Mesendoderm (in vitro differentiated cells): ENCODE measurements around the gene BAIAP2.

Source experiments
- DNase-seq: peaks from one replicate; pipeline ENCODE4 v3.0.0; 2013
- H2AK5ac ChIP-seq: 2 replicates; pipeline ENCODE4 v1.6.1; 2013; ENCODE audit warnings: low read length, inconsistent platforms
- H2BK120ac ChIP-seq: 2 replicates; pipeline ENCODE4 v1.6.1; 2013; ENCODE audit warnings: low read depth, mild to moderate bottlenecking, low read length, moderate library complexity, mixed read lengths
- H2BK15ac ChIP-seq: replicated peaks from 2 replicates; pipeline ENCODE4 v1.6.1; 2013; ENCODE audit warnings: low read depth, mild to moderate bottlenecking, moderate library complexity
- H2BK5ac ChIP-seq: 2 replicates; pipeline ENCODE4 v1.6.1; 2013; ENCODE audit warnings: low read length, inconsistent platforms
- H3K18ac ChIP-seq: 2 replicates; pipeline ENCODE4 v1.6.1; 2013; ENCODE audit warnings: mild to moderate bottlenecking, low read length, mixed read lengths
- H3K23ac ChIP-seq: one replicate; pipeline ENCODE4 v1.6.1; 2013; ENCODE audit warnings: low read length
- H3K27ac ChIP-seq: 2 replicates; pipeline ENCODE4 v1.5.1; 2013; ENCODE audit warnings: low read depth, mild to moderate bottlenecking, inconsistent platforms, low read length, moderate library complexity
- H3K27me3 ChIP-seq: 2 replicates; pipeline ENCODE4 v1.6.1; 2013; ENCODE audit warnings: low read length, control low read depth, mild to moderate bottlenecking, inconsistent platforms; ENCODE audit not compliant: insufficient read depth, poor library complexity
- H3K36me3 ChIP-seq: 2 replicates; pipeline ENCODE4 v1.6.1; 2013; ENCODE audit warnings: low read length, inconsistent platforms; ENCODE audit not compliant: control insufficient read depth, insufficient read depth
- H3K4ac ChIP-seq: one replicate; pipeline ENCODE4 v1.6.1; 2013; ENCODE audit warnings: low read depth, mild to moderate bottlenecking, low read length, moderate library complexity
- H3K4me1 ChIP-seq: 2 replicates; pipeline ENCODE4 v1.6.1; 2013; ENCODE audit warnings: low read depth, low read length, inconsistent platforms; ENCODE audit not compliant: control insufficient read depth
- H3K4me2 ChIP-seq: 2 replicates; pipeline ENCODE4 v1.6.1; 2013; ENCODE audit warnings: low read length
- H3K4me3 ChIP-seq: 2 replicates; pipeline ENCODE4 v1.5.1; 2013; ENCODE audit warnings: mild to moderate bottlenecking, low read length
- H3K56ac ChIP-seq: one replicate; pipeline ENCODE4 v1.6.1; 2013; ENCODE audit warnings: low read length
- H3K79me1 ChIP-seq: 2 replicates; pipeline ENCODE4 v1.6.1; 2013; ENCODE audit warnings: low read length, inconsistent platforms
- H3K79me2 ChIP-seq: 2 replicates; pipeline ENCODE4 v1.6.1; 2013; ENCODE audit warnings: mild to moderate bottlenecking, low read length; ENCODE audit not compliant: control insufficient read depth, insufficient read depth
- H3K9ac ChIP-seq: 2 replicates; pipeline ENCODE4 v1.6.1; 2013; ENCODE audit warnings: low read length, inconsistent platforms
- H4K5ac ChIP-seq: one replicate; pipeline ENCODE4 v1.6.1; 2013; ENCODE audit warnings: low read length
- H4K8ac ChIP-seq: one replicate; pipeline ENCODE4 v1.6.1; 2013; ENCODE audit warnings: low read depth, mild to moderate bottlenecking, control low read depth, low read length, moderate library complexity
- WGBS: extraction: QIAGEN DNeasy Blood & Tissue Kit; methylation state at CpG from one replicate; pipeline ENCODE4 v1.1.7; 2013; ENCODE audit warnings: low lambda C conversion rate, missing lambda C conversion rate; ENCODE audit not compliant: insufficient coverage; ENCODE audit errors: extremely low coverage; 5-methylcytosine and 5-hydroxymethylcytosine counted together

BAIAP2 gene

GRCh38 chr17:81103379-81103778, 68.4 kb downstream of the BAIAP2 start:
- Histone ChIP-seq H3K18ac (no peak overlapping the region), H2AK5ac (no peak overlapping the region), H3K36me3 (no peaks in the 10 kb centered on the region), H3K23ac (no peak overlapping the region), H3K27ac (no peak overlapping the region), H3K56ac (no peak overlapping the region), H2BK15ac (no peak overlapping the region), H4K8ac (no peak overlapping the region), H3K4ac (no peak overlapping the region), H3K4me1 (no peaks in the 10 kb centered on the region), H3K9ac (no peak overlapping the region), H2BK5ac (no peak overlapping the region), H3K79me2 (no peaks in the 10 kb centered on the region), H3K79me1 (no peaks in the 10 kb centered on the region), H3K27me3 (no peaks in the 10 kb centered on the region), H2BK120ac (no peak overlapping the region), H4K5ac (no peak overlapping the region), H3K4me3 (no peak overlapping the region), H3K4me2 (no peak overlapping the region)
- DNase-seq: no peak
- no CpG with 5 or more reads among the region's 20 CpGs for WGBS

DNA sequence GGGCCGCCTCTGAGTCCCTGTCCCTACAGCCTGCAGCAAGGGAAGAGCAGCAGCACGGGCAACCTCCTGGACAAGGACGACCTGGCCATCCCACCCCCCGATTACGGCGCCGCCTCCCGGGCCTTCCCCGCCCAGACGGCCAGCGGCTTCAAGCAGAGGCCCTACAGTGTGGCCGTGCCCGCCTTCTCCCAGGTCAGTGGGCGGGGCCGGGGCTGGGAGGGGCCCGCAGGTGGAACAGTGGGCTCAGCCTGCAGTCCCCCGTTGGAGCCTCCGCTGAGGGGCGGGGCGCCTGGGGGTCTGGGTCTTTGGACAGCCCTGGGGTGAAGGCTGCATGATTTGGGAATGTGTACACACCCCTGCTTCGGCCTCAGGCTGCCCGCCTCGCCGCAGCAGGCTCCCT, 71.8 kb downstream of the BAIAP2 start:
- Histone ChIP-seq H4K5ac (no peak overlapping the region), H3K4me1 (no peaks in the 10 kb centered on the region), H3K27me3 (no peaks in the 10 kb centered on the region), H2BK15ac (no peak overlapping the region), H3K18ac (no peak overlapping the region), H3K9ac (no peak overlapping the region), H3K56ac (no peak overlapping the region), H3K4me2 (no peak overlapping the region), H2BK5ac (no peak overlapping the region), H3K27ac (no peak overlapping the region), H4K8ac (no peak overlapping the region), H2BK120ac (no peak overlapping the region), H3K23ac (no peak overlapping the region), H3K4ac (no peak overlapping the region), H3K79me1 (no peaks in the 10 kb centered on the region), H3K36me3 (no peaks in the 10 kb centered on the region), H3K4me3 (no peak overlapping the region), H3K79me2 (no peaks in the 10 kb centered on the region), H2AK5ac (no peak overlapping the region)
- no peak for DNase-seq
- WGBS: no CpG with 5 or more reads among the region's 24 CpGs

- Histone ChIP-seq H3K36me3 (no peaks in the 10 kb centered on the region), H2BK15ac (no peak overlapping the region), H3K56ac (no peak overlapping the region), H2BK5ac (no peak overlapping the region), H3K4me1 (no peaks in the 10 kb centered on the region), H3K18ac (no peak overlapping the region), H4K5ac (no peak overlapping the region), H3K9ac (no peak overlapping the region), H3K79me1 (no peaks in the 10 kb centered on the region), H3K27ac (no peak overlapping the region), H3K79me2 (no peaks in the 10 kb centered on the region), H4K8ac (no peak overlapping the region), H3K23ac (no peak overlapping the region), H3K4me2 (no peak overlapping the region), H3K4ac (no peak overlapping the region), H2BK120ac (no peak overlapping the region), H3K4me3 (no peak overlapping the region), H3K27me3 (no peaks in the 10 kb centered on the region), H2AK5ac (no peak overlapping the region)
- no peak for DNase-seq
- WGBS: no CpG with 5 or more reads among the region's 9 CpGs
These were observed 73.3 kb downstream of the BAIAP2 start for GRCh38 chr17:81108220-81108619.

DNA sequence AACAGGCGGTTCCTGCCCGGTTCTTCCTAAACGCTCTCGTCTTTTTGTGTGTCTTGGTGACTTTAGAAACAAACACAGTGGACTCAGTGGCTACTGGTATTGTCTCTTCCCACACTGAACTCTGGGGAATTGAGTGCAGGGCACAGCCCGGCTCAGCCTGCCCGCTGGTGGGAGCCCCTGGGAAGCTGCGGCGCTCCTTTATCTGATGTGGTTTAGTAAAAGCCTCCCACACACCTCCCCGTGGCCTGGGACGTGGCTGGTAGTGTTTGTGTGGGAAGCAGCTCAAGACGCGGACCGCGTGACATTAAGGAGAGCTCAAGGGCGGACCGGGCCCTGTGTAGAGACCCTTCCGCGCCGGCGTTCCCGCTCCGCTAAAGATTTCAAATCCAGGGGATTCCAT, 75.0 kb downstream of the BAIAP2 start:
- Histone ChIP-seq H2BK5ac (no peak overlapping the region), H3K36me3 (no peaks in the 10 kb centered on the region)

GRCh38 chr17:81110488-81111040, 75.6 kb downstream of the BAIAP2 start:
- Histone ChIP-seq H2BK120ac (no peak overlapping the region), H4K8ac (no peak overlapping the region), H3K4me3 (no peak overlapping the region), H3K36me3 (no peaks in the 10 kb centered on the region), H3K18ac (no peak overlapping the region), H4K5ac (no peak overlapping the region), H3K79me2 (no peaks in the 10 kb centered on the region), H3K9ac (no peak overlapping the region), H3K4ac (no peak overlapping the region), H3K4me1 (no peaks in the 10 kb centered on the region), H3K56ac (no peak overlapping the region), H3K27ac (no peak overlapping the region), H3K79me1 (no peaks in the 10 kb centered on the region), H3K4me2 (no peak overlapping the region), H2AK5ac (no peak overlapping the region), H3K23ac (no peak overlapping the region), H2BK15ac (no peak overlapping the region), H2BK5ac (no peak overlapping the region), H3K27me3 (no peaks in the 10 kb centered on the region)
- no peak for DNase-seq
- WGBS: no CpG with 5 or more reads among the region's 30 CpGs

More for the DNA sequence above, 75.0 kb downstream of the BAIAP2 start:
- no peak overlapping the region for H2BK15ac ChIP-seq
- DNase-seq: no peak
- no peak overlapping the region for H3K27ac ChIP-seq
- H3K79me2 ChIP-seq: no peaks in the 10 kb centered on the region
- no peak overlapping the region for H3K56ac ChIP-seq
- H3K4me1 ChIP-seq: no peaks in the 10 kb centered on the region
- H3K9ac ChIP-seq: no peak overlapping the region
- no peak overlapping the region for H2AK5ac ChIP-seq
- H2BK120ac ChIP-seq: no peak overlapping the region
- no peak overlapping the region for H3K18ac ChIP-seq
- H3K23ac ChIP-seq: no peak overlapping the region
- H3K4ac ChIP-seq: no peak overlapping the region
- H3K27me3 ChIP-seq: no peaks in the 10 kb centered on the region
- no peak overlapping the region for H3K4me2 ChIP-seq
- no peak overlapping the region for H3K4me3 ChIP-seq
- H3K79me1 ChIP-seq: no peaks in the 10 kb centered on the region
- H4K8ac ChIP-seq: no peak overlapping the region
- no peak overlapping the region for H4K5ac ChIP-seq
- WGBS: no CpG with 5 or more reads among the region's 22 CpGs

DNA sequence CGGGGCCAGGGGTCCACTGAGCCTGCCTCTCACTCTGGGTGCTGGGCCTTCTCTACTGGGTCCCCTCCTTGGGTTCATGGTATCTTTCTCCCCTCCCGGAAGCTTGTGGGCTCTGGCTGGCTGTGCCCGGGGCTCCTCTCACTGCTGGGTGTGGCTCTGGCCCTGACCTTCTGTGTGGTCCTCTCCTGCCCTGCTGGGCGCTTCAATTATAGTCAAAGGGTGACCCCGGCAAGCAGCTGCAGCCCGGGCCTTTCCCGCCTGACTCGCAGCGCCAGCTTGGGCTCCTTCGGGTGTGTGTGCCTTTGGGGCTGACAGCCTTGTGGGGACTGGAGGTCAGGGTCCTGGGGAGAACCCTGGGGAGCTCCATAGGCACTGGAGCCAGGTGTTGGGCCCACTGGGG, 76.1 kb downstream of the BAIAP2 start:
- no peak overlapping the region for H3K56ac ChIP-seq
- no peaks in the 10 kb centered on the region for H3K4me1 ChIP-seq
- no peak overlapping the region for H3K27ac ChIP-seq
- no peak overlapping the region for H2BK15ac ChIP-seq
- H3K4ac ChIP-seq: no peak overlapping the region
- no peaks in the 10 kb centered on the region for H3K79me2 ChIP-seq
- no peak overlapping the region for H3K23ac ChIP-seq
- H3K4me3 ChIP-seq: no peak overlapping the region
- no peak overlapping the region for H2AK5ac ChIP-seq
- no peak overlapping the region for H4K5ac ChIP-seq
- H3K36me3 ChIP-seq: no peaks in the 10 kb centered on the region
- WGBS: no CpG with 5 or more reads among the region's 10 CpGs
- no peak overlapping the region for H3K4me2 ChIP-seq
- no peak overlapping the region for H3K18ac ChIP-seq
- no peak for DNase-seq
- H3K9ac ChIP-seq: no peak overlapping the region
- H2BK120ac ChIP-seq: no peak overlapping the region
- no peaks in the 10 kb centered on the region for H3K79me1 ChIP-seq
- H2BK5ac ChIP-seq: no peak overlapping the region
- H4K8ac ChIP-seq: no peak overlapping the region
- no peaks in the 10 kb centered on the region for H3K27me3 ChIP-seq
